HG03159 (cell line): ENCODE measurements around the gene LECT2.

Source experiments
- ATAC-seq: cut with Tn5 transposase; IDR thresholded peaks from one replicate; pipeline ENCODE4 v1.9.1; 2021; ENCODE audit warnings: mild to moderate bottlenecking, moderate library complexity; ENCODE audit not compliant: unreplicated experiment

LECT2 gene

GRCh38 chr5:135978993-135979392 is 24.2 kb upstream of the LECT2 start:
- no peak for ATAC-seq

- no peak for ATAC-seq
Measured at GRCh38 chr5:135978212-135978631, 23.4 kb upstream of the LECT2 start.

GRCh38 chr5:135977375-135977928 is 22.7 kb upstream of the LECT2 start:
- ATAC-seq: peak; percentile 86

GRCh38 chr5:135976216-135976615 is 21.4 kb upstream of the LECT2 start:
- ATAC-seq: no peak

GRCh38 chr5:135975122-135975521 is 20.3 kb upstream of the LECT2 start:
- ATAC-seq: no peak

- ATAC-seq: no peak
Measured at GRCh38 chr5:135974021-135974600, 19.3 kb upstream of the LECT2 start.

- ATAC-seq: no peak
Measured at GRCh38 chr5:135973323-135974020, 18.7 kb upstream of the LECT2 start.

- no peak for ATAC-seq
Measured at GRCh38 chr5:135971701-135972100, 16.9 kb upstream of the LECT2 start.

- ATAC-seq: no peak
Measured at GRCh38 chr5:135966790-135967189, 12.0 kb upstream of the LECT2 start.

GRCh38 chr5:135966165-135966564 is 11.4 kb upstream of the LECT2 start:
- ATAC-seq: no peak

GRCh38 chr5:135965504-135965903 is 10.7 kb upstream of the LECT2 start:
- no peak for ATAC-seq

- ATAC-seq: no peak
Measured at GRCh38 chr5:135964670-135965320, 10.0 kb upstream of the LECT2 start.

- ATAC-seq: peak; percentile 66
Measured at GRCh38 chr5:135955525-135955924, 742 bp upstream of the LECT2 start.

GRCh38 chr5:135953850-135954249 is 933 bp downstream of the LECT2 start:
- ATAC-seq: no peak

- no peak for ATAC-seq
Measured at GRCh38 chr5:135952683-135953082, 2.1 kb downstream of the LECT2 start.

- ATAC-seq: no peak
Measured at GRCh38 chr5:135951807-135952206, 3.0 kb downstream of the LECT2 start.

- no peak for ATAC-seq
Measured at GRCh38 chr5:135951257-135951656, 3.5 kb downstream of the LECT2 start.

GRCh38 chr5:135950611-135951010 is 4.2 kb downstream of the LECT2 start:
- ATAC-seq: no peak

GRCh38 chr5:135944967-135945560 is 9.7 kb downstream of the LECT2 start:
- no peak for ATAC-seq

GRCh38 chr5:135944564-135944963 is 10.2 kb downstream of the LECT2 start:
- ATAC-seq: no peak

- ATAC-seq: no peak
Measured at GRCh38 chr5:135942202-135942771, 12.5 kb downstream of the LECT2 start.
